Mesothelial cell of epicardium (in vitro differentiated cells): ENCODE measurements around the gene COL4A1. TPM values are rescaled to one million over a fixed set of nuclear protein-coding genes. Genes with fewer than 3 reads are reported as not detected.

Experiments used
- DNase-seq, 2 experiments: peaks; one replicate each; pipeline ENCODE4 v3.0.0; 2021; ENCODE audit warnings: low spot score in 2 of 2; ENCODE audit not compliant: unreplicated experiment in 2 of 2
- H3K27ac Mint-ChIP-seq: 2 replicates; pipeline ENCODE4 v1.8.0; 2021; ENCODE audit warnings: mixed read lengths
- H3K27me3 Mint-ChIP-seq: 2 replicates; pipeline ENCODE4 v1.8.0; 2021; ENCODE audit warnings: low read depth, mixed read lengths
- H3K36me3 Mint-ChIP-seq: 2 replicates; pipeline ENCODE4 v1.8.0; 2021; ENCODE audit warnings: mixed read lengths
- H3K4me1 Mint-ChIP-seq: 2 replicates; pipeline ENCODE4 v1.8.0; 2021; ENCODE audit warnings: mixed read lengths
- H3K4me3 Mint-ChIP-seq: 2 replicates; pipeline ENCODE4 v1.8.0; 2021; ENCODE audit warnings: mild to moderate bottlenecking, moderate library complexity, mixed read lengths
- H3K9me3 Mint-ChIP-seq: 2 replicates; pipeline ENCODE4 v1.8.0; 2021; ENCODE audit warnings: mixed read lengths
- total RNA-seq: library from RNA; stranded (reverse); gene quantifications from 3 replicates; pipeline ENCODE4 v1.2.1, GENCODE V29; 2021
- TF ChIP-seq, protein P1 (sequence below): fragments of 200-600 bp; sonication (generic); IDR thresholded peaks from one replicate; pipeline ENCODE4 v1.5.0; 2021; ENCODE audit warnings: antibody characterized with exemption; ENCODE audit not compliant: unreplicated experiment

The COL4A1 gene
- total RNA-seq, 1 donor from 2014 or later, result 362 TPM

DNA sequence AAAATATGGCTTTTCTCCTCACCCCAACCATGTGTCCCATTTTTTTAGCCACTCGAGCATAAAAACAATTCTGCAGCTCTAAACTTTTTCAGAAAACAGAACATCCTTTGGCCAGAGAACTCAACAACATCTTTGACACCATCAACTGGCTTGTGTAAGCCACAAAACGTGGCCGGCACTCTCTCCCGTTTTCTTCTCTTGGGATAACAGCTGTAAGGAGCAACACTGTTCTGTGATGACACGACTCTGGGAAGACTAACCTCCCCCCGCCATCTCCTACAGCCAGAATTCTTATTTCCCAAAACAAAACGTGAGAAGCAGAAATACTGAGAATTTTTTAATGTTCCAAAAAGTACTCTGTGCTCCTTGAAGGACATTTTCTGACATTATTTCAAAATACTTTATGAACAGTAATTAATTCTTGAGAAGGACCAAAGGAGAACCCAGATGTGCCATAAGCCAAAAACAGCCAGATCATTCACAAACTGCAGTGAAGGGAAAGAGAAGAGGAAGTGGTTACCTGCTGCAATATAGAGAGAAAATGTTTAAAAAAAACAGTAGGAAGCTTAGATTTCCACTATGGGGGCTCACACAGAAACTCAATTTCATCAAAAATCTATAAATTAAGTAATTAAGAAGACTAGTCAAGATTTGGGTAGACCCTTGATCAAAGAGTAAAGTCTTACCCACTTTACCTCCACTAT is 25.8 kb downstream of the COL4A1 start:
- no peak overlapping the region for H3K27ac Mint-ChIP-seq
- DNase-seq, result no peak
- H3K4me3 Mint-ChIP-seq, result no peak overlapping the region

DNA sequence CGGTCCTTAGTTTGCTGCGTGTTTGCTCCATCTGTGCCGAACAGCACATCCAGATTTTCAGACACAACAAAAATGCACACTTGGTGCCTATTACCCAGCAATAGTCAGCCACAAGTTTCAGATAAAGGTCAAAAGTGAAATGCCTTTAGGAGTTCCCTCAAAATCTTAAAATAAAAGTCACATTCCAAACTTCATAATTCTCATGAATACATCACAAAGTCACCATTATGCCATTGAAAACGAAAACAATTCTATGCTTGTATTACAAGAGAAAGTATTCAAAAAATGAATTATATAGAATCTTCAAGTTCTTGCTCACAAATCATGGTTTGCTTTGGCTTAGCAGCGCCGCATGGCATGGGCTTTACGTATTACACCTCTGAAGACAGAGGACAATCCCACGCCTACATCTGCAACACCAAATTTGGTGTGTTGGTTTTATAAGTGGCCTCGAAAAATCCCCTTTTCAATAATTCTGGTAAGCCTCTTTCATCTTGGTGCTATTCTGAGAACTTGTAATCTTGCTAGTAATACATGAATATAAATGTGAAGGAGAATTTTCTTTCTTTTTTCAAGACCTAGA is 26.6 kb downstream of the COL4A1 start:
- Mint-ChIP-seq H3K27me3 (no peaks in the 10 kb centered on the region), H3K4me1 (peaks cover 16% of the 10 kb centered on the region), H3K27ac (no peak overlapping the region), H3K9me3 (no peaks in the 10 kb centered on the region), H3K4me3 (no peak overlapping the region), H3K36me3 (no peaks in the 10 kb centered on the region)
- no peak for DNase-seq
- TF ChIP-seq, protein P1, sequence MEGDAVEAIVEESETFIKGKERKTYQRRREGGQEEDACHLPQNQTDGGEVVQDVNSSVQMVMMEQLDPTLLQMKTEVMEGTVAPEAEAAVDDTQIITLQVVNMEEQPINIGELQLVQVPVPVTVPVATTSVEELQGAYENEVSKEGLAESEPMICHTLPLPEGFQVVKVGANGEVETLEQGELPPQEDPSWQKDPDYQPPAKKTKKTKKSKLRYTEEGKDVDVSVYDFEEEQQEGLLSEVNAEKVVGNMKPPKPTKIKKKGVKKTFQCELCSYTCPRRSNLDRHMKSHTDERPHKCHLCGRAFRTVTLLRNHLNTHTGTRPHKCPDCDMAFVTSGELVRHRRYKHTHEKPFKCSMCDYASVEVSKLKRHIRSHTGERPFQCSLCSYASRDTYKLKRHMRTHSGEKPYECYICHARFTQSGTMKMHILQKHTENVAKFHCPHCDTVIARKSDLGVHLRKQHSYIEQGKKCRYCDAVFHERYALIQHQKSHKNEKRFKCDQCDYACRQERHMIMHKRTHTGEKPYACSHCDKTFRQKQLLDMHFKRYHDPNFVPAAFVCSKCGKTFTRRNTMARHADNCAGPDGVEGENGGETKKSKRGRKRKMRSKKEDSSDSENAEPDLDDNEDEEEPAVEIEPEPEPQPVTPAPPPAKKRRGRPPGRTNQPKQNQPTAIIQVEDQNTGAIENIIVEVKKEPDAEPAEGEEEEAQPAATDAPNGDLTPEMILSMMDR, result no peak

More for the DNA sequence above, 25.8 kb downstream of the COL4A1 start:
- H3K4me1 Mint-ChIP-seq, result peaks cover 11% of the 10 kb centered on the region
- no peaks in the 10 kb centered on the region for H3K27me3 Mint-ChIP-seq
- no peaks in the 10 kb centered on the region for H3K36me3 Mint-ChIP-seq
- no peaks in the 10 kb centered on the region for H3K9me3 Mint-ChIP-seq
- TF ChIP-seq, protein P1, result no peak

DNA sequence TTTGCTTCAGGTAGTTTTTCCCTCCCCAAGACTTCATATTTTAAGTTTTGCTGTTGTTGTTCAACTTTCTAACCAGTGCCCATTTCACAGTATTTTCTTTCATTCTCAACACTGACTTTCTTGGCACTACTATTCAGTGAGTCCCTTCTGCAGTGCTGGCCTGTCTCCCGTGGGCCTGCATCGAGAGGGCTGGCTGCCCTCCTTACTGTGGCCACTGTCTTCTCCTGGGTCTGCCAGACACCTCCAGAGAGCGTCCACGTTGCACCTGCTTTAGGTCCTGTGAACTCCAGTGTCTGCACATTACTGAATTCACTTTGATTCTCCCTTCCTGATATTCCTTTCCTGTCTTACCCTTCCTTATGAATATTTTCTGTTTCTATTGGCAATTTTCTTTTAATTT is 27.3 kb downstream of the COL4A1 start:
- Mint-ChIP-seq H3K4me1 (peaks cover 16% of the 10 kb centered on the region), H3K9me3 (no peaks in the 10 kb centered on the region), H3K27me3 (no peaks in the 10 kb centered on the region), H3K4me3 (no peak overlapping the region), H3K27ac (no peak overlapping the region), H3K36me3 (no peaks in the 10 kb centered on the region)
- TF ChIP-seq, protein P1, result no peak
- DNase-seq, result no peak

DNA sequence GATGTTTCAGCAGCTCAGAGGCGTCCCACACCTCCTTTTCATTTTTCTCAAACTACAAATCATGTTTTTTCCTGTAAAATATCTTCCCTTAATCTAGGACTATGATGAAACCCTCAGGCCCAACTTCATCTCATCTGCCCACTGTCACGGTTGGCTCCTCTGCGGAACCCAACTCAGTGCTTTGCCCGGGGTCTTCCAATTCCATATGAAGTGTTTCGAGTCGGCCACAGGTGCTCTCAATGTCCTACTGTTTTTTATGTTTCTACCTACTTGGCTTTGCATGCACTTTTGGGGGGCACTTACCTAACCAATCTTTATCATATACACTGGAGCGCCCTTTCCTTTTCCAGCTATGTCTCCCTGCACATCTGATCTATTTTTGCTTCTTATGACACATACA is 28.1 kb downstream of the COL4A1 start:
- no peaks in the 10 kb centered on the region for H3K9me3 Mint-ChIP-seq
- no peak for DNase-seq
- peaks cover 16% of the 10 kb centered on the region for H3K4me1 Mint-ChIP-seq
- no peak overlapping the region for H3K4me3 Mint-ChIP-seq
- H3K36me3 Mint-ChIP-seq, result no peaks in the 10 kb centered on the region
- H3K27ac Mint-ChIP-seq, result no peak overlapping the region
- TF ChIP-seq, protein P1, result no peak
- H3K27me3 Mint-ChIP-seq, result no peaks in the 10 kb centered on the region

DNA sequence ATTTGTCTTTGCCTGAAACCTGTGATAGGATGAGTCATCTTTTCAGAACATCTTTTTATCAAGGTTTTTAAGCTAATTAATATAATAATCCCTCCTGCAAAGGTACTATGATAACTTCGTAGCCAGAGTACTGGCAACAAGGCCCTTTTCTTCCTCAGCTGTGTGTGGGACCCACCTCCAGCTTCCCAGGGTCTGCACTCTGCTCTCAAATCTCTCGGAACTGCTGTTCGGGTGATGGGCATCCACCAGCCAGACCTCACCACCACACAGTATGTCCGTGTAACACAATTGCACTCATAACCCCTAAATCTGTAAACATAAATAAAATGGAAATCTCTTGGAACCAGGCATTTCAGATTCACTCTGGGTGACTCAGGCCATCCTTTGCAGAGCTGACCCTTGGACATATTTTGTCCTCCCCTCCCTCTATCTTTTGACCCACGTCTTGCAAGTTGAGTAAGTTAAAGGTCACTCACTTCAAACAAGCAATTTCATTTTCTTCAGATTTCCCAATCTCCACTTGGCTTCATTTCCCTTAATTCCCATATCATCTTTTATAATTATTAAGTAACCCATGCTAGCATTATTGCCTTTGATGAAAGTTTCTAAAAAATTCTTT is 29.5 kb downstream of the COL4A1 start:
- Mint-ChIP-seq H3K4me3 (no peak overlapping the region), H3K36me3 (no peaks in the 10 kb centered on the region), H3K27ac (no peak overlapping the region), H3K9me3 (no peaks in the 10 kb centered on the region), H3K4me1 (peaks cover 16% of the 10 kb centered on the region), H3K27me3 (no peaks in the 10 kb centered on the region)
- no peak for DNase-seq
- TF ChIP-seq, protein P1, result no peak
